Cerebellar cortex (tissue), 1 donor: Measurements from ENCODE around the gene ATMIN.
A peak's percentile ranks its signal among the peaks of the same experiment; 100 is the strongest.

ENCODE experiments used
- DNase-seq: peaks from one replicate; pipeline ENCODE4 v3.0.0-alpha.2; 2015; ENCODE audit warnings: low spot score

The ATMIN gene

GRCh38 chr16:81006211-81006812 lies 29.3 kb upstream of the ATMIN start:
- peak; percentile 55 for DNase-seq

GRCh38 chr16:81006813-81007695 lies 28.6 kb upstream of the ATMIN start, which contains the start of the genes CENPN and CMC2:
Gene CENPN, plus strand, starts transcription at chr16:81007214. Its CDS starts 4,726 bp downstream, at chr16:81011940.
Gene CMC2, minus strand, starts transcription at chr16:81006885. Its CDS starts 9,491 bp downstream, at chr16:80997394.
- peak; percentile 99 for DNase-seq

GRCh38 chr16:81008505-81008789 lies 27.2 kb upstream of the ATMIN start:
- DNase-seq: no peak

GRCh38 chr16:81012974-81013373 lies 22.7 kb upstream of the ATMIN start:
- DNase-seq: no peak

GRCh38 chr16:81014672-81015071 lies 21.0 kb upstream of the ATMIN start:
- no peak for DNase-seq

GRCh38 chr16:81018496-81018895 lies 17.1 kb upstream of the ATMIN start:
- DNase-seq: no peak

- DNase-seq: no peak
Measured at GRCh38 chr16:81026429-81026828, 9.2 kb upstream of the ATMIN start.

GRCh38 chr16:81029930-81030604 lies 5.6 kb upstream of the ATMIN start:
- no peak for DNase-seq

- peak; percentile 15 for DNase-seq
Measured at GRCh38 chr16:81035975-81036750, 521 bp downstream of the ATMIN start.

GRCh38 chr16:81036751-81037350 lies 1.2 kb downstream of the ATMIN start:
- DNase-seq: no peak

- DNase-seq: no peak
Measured at GRCh38 chr16:81040131-81040530, 4.5 kb downstream of the ATMIN start.

GRCh38 chr16:81040842-81041241 lies 5.2 kb downstream of the ATMIN start:
- DNase-seq: no peak

GRCh38 chr16:81041696-81042095 lies 6.1 kb downstream of the ATMIN start:
- DNase-seq: no peak

GRCh38 chr16:81042821-81043220 lies 7.2 kb downstream of the ATMIN start:
- no peak for DNase-seq

GRCh38 chr16:81053761-81054160 lies 18.1 kb downstream of the ATMIN start:
- DNase-seq: no peak

- peak; percentile 66 for DNase-seq
Measured at GRCh38 chr16:81060576-81061306, 25.1 kb downstream of the ATMIN start.

GRCh38 chr16:81061307-81061640 lies 25.6 kb downstream of the ATMIN start:
- DNase-seq: peak; percentile 40

GRCh38 chr16:81061871-81062608 lies 26.4 kb downstream of the ATMIN start:
- no peak for DNase-seq

- DNase-seq: no peak
Measured at GRCh38 chr16:81066681-81067080, 31.0 kb downstream of the ATMIN start.

- DNase-seq: no peak
Measured at GRCh38 chr16:81067166-81067565, 31.5 kb downstream of the ATMIN start.
